IMR-90 (cell line): ENCODE data around the gene FOXP1.

Experiments used
- CTCF ChIP-seq: conservative IDR thresholded peaks from 2 replicates; pipeline ENCODE4 v1.5.1; 2012; ENCODE audit warnings: mild to moderate bottlenecking, low read depth, low read length, improper control_type of control experiment
- MAFK ChIP-seq: IDR thresholded peaks from 2 replicates; pipeline ENCODE4 v1.6.1; 2012; ENCODE audit warnings: low read depth, low read length, improper control_type of control experiment
- POLR2A ChIP-seq: IDR thresholded peaks from 2 replicates; pipeline ENCODE4 v1.6.1; 2012; ENCODE audit warnings: mild to moderate bottlenecking, low read depth, low read length
- RCOR1 ChIP-seq: IDR thresholded peaks from 2 replicates; pipeline ENCODE4 v1.6.1; 2012; ENCODE audit warnings: mild to moderate bottlenecking, low read length, improper control_type of control experiment; ENCODE audit not compliant: insufficient replicate concordance
- RFX5 ChIP-seq: IDR thresholded peaks from 2 replicates; pipeline ENCODE4 v1.8.0; 2012; ENCODE audit warnings: low read depth, mild to moderate bottlenecking, low read length, moderate library complexity
- TF ChIP-seq, protein P1 (sequence below): fragments of 150-350 bp; IDR thresholded peaks from 2 replicates; pipeline ENCODE4 v1.6.1; 2016; ENCODE audit warnings: low read depth, mild to moderate bottlenecking, low read length, moderate library complexity, borderline replicate concordance

- TF ChIP-seq, protein P1, sequence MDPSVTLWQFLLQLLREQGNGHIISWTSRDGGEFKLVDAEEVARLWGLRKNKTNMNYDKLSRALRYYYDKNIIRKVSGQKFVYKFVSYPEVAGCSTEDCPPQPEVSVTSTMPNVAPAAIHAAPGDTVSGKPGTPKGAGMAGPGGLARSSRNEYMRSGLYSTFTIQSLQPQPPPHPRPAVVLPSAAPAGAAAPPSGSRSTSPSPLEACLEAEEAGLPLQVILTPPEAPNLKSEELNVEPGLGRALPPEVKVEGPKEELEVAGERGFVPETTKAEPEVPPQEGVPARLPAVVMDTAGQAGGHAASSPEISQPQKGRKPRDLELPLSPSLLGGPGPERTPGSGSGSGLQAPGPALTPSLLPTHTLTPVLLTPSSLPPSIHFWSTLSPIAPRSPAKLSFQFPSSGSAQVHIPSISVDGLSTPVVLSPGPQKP = no peak
- TF ChIP-seq RFX5 (no peak), POLR2A (no peak), CTCF (no peak), RCOR1 (no peak), MAFK (no peak)
Observed at GRCh38 chr3:71528816-71529215, 54.7 kb downstream of the FOXP1 start.
